Caki2 (cell line): ENCODE measurements around the gene NAXE. TPM values are rescaled to one million over a fixed set of nuclear protein-coding genes. Genes with fewer than 3 reads are reported as not detected.
"Not testable (repeated sequence)": the region's sequence is repeated elsewhere in the genome, so short reads cannot be mapped to it uniquely, and the experiment has no call there.

ENCODE experiments used
- DNase-seq: peaks from one replicate; pipeline ENCODE4 v3.0.0-alpha.2; 2015; ENCODE audit warnings: low read depth
- in situ Hi-C: cut with HindIII; loops from 2 replicates; pipeline ENCODE4 v1.10.0; 2016; ENCODE audit warnings: low sequenced_read_pairs, low pct_unique_long_range_greater_than_20kb, mixed read lengths
- total RNA-seq: library from RNA; depleted of rRNA; stranded (reverse); fragments of >200 nt; shearing (Covaris generic); gene quantifications from 2 replicates; pipeline ENCODE4 v1.2.3, GENCODE V29; 2014; ENCODE audit warnings: low replicate concordance

Gene NAXE
- total RNA-seq, 1 experiment from 2014 or later, result 150 TPM

DNA sequence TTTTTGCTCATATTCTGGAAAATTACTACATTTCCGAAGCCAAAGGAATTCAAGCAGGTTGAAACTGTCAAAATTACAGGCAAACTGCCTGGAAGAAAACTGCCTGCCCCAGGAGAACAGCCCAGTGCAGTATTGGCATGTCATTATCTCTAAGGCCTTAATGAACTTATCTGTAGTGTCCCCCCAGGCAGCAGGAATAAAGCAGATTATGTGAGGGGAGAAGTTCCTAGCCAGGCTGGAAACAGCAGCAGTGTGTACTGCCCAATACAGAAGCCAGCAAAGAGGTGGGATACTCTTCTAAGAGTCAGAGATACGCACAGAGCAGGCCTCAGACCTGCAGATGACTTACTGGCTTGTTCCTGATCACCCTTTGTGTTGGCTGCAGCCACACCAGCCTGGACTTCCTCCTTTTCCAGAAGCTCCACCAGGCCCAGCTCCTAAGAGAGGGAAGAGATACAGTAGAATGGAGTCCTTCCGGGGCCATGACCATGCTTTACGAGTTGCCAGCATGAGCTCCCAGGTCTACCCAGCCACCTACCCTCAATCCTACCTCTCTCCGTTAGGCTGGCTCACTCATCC, 30.9 kb upstream of the NAXE start:
- no peak for DNase-seq
- in situ Hi-C loops, result no loop called here

DNA sequence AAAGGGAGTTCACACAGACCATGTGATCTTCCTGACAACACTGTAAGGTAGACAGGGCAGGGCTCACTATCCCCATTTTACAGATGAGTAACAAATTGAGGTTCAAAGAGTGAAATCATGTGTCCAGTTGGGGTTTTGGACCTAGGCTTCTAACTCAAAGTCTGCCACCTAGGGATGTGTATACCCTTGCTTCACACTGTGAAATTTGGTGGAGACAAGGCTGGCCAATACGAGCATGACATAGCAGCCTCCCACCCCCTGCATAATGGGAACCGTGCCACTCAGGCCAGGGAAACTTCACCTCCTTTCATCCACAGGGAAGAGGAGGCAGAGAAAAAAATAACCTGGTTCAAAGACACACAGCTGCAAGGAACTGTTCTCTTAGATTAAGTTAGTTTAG, 26.1 kb upstream of the NAXE start:
- in situ Hi-C loops, result no loop called here

DNA sequence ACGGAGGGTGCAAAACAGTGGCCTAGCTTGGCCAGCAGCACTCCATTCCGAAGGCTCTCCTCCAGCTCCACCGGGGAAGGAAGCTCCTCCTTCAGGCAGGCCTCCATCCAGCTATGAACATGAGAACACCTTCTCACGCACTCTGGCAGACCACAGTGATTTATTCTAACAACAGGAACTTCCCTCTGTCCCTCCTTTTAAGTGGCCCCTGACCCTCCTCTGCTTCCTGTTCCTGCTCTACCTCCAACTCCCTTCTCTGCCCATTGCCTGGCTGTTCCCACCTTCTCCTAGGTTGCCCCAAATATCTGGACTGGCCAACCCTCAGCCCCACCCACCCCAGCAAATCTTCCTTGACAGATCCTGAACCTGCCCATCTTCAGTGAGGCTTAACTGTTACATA, 25.1 kb upstream of the NAXE start:
- no peak for DNase-seq
- in situ Hi-C loops, result no loop called here

More for the DNA sequence above, 26.1 kb upstream of the NAXE start:
- DNase-seq, result no peak

DNA sequence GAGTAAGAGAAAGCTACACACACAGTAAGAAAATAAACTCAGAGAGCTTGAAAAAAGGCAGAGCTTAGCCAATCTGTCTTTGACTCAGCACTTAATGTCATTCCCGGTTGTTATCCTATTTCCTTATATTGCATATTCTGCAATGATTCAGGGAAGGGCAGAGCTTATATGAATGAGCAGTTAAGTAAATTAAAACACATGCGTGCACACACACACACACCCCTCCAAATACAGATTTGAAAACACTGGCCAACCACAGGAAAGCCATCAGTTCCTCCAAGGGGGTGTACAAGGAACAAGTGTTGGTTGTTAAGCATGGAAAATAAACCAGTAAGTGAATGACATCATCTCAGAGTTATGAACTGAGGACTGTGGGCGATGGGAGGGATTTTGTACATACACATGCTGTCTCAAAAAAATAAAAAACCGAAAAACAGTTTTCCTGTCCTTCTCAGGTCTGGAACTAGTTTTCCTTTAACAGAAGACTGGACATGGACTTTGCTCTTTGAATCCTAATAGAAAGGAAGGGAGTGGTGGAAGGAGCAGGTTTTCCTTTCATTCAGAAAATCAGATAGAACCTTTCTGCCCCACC, 20.2 kb upstream of the NAXE start:
- peak; percentile 88 for DNase-seq
- in situ Hi-C loops, result no loop called here

DNA sequence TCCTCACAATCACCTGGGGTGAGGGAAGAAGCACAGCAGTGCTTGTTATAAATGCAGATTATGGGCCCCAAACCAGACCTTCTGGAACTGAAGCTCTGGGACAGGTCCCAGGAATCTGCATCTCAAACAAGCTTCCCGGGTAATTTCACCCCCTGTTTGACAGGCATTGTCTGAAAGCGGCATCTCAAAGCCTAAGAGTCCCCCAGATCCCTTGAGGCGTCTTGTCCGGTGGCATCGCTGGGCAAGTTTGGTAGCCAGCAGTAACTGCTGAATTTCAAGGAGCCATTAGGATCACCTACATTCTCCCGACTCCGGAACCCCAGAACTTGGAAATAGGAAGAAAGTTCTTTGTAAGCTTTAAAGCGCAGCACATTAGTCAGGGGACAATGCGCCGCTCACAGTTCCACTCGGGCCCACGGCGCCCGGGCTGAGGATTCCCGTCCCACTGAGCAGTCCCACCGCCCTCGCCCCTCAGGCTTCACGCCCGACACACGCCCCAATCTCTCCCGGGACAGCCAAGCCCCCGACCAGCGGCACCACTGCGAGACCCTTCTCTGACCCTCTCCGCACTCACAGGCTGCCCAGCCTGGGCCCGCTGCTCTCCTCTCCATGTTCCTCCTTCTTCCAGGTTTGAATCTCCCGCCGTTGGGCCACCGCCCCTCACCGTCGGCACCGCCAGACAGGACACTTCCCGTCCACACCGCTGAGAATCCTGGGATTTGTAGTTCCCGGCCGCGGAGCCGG, 19.5 kb upstream of the NAXE start, which contains the start of gene IQGAP3:
Gene IQGAP3 (minus strand): TSS at position 647 of the 744 bp plus-strand sequence. CDS start 36 bp downstream, at position 611.
- in situ Hi-C loops, result no loop called here
- DNase-seq, result peak; percentile 78

DNA sequence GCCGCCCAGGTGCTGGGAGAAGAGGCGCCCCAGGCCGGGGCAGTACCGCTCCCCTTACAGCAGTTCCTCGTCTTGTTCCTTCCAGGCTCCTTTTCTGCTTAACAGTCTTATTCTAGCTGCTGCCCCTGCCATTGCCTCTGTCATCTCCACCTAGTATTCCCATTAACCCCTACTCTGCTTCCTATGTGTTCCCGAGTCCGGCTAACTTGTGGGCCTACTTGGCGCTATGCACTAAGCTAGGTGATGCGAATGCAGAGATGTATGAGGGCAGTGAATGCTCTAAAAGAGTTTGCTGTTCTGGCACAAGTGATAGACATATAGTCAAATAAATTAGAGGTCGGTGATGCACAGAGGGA, 18.9 kb upstream of the NAXE start:
- no peak for DNase-seq
- in situ Hi-C loops, result no loop called here

DNA sequence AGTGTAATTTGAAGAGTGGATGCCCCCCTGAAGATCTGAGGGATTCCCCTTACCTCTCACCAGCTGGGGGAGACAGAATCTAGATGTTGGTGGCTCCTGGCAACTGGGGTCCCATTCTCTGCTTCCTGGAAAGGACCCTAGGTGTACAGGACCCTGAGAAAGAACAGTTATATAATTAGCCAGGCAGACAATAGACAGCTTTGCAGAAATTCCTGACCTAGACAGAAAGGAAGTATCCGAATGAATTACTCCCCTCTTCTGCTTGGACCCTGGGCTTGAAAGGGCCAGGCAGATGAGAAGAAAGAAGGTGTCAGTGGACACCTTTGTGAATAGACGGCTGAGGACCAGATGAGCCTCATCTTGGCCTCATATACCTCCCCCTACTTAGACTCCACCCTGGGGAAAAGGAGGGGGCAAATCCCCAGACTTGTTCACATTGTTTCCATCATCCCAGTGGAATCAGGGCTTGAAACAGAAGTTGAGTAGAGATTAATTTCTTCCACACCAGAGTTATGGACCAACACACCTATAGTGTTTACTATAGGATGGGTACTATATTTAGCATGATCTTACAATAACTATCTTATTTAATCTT, 17.4 kb upstream of the NAXE start:
- in situ Hi-C loops, result no loop called here
- no peak for DNase-seq

DNA sequence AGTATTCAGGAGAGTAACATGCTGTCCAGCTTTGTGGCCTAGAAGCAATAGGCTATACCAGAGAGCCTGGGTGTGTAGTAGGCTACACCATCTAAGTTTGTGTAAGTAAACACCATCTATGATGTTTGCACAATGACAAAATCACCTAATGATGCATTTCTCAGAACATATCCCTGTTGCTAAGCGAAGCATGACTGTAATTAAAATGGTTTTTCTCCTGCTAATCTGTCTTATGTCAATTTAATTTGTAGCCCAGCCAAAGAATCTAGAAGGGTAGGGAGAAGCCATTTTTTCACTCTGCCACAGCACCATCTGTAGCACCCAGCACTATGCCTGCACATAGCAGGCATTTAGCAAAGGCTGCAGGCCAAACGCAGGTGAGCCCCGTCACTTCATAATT, 14.0 kb upstream of the NAXE start:
- no peak for DNase-seq
- in situ Hi-C loops, result no loop called here

DNA sequence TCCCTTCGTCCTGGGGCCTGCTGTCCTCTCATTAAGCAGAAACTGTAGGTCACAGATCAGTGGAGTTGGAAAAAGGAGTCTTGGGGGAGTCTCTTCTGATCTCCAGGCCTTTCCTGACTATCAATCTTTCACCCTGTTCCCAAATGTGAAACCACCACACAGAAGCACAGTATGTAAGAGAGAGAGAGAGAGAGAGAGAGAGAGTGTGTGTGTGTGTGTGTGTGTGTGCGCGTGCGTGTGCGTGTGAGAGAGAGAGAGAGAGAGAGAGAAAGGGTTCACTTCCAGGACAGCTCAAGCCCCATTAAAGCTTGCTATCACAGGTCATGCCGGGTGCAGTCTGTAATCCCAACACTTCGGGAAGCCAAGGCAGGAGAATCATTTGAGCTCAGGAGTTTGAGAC, 13.5 kb upstream of the NAXE start:
- in situ Hi-C loops, result no loop called here
- peak; percentile 37 for DNase-seq

DNA sequence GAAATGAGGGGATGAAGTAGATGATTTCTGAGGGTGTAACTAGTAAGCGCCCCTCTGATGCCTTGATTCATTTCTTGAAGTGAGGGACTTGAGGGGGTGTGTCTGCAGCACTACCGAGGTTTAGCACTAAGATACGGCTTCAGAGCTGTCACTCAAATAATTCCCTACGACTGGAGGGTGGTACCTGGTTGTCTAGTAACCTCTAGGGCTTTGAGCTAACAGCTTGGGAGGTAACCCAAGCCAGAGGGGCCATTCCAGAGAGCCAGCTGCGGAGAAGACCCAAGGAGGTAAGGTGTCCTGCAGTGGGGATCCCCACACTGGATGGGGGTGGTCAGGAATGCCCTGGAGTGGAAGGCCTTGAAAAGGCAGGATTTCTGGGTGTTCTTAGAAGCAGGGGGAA, 12.1 kb upstream of the NAXE start, which contains the start of gene TTC24:
Gene TTC24 (plus strand): TSS at position 252 of the 400 bp plus-strand sequence. CDS start 1,642 bp downstream, outside the sequence.
- no peak for DNase-seq
- in situ Hi-C loops, result no loop called here

DNA sequence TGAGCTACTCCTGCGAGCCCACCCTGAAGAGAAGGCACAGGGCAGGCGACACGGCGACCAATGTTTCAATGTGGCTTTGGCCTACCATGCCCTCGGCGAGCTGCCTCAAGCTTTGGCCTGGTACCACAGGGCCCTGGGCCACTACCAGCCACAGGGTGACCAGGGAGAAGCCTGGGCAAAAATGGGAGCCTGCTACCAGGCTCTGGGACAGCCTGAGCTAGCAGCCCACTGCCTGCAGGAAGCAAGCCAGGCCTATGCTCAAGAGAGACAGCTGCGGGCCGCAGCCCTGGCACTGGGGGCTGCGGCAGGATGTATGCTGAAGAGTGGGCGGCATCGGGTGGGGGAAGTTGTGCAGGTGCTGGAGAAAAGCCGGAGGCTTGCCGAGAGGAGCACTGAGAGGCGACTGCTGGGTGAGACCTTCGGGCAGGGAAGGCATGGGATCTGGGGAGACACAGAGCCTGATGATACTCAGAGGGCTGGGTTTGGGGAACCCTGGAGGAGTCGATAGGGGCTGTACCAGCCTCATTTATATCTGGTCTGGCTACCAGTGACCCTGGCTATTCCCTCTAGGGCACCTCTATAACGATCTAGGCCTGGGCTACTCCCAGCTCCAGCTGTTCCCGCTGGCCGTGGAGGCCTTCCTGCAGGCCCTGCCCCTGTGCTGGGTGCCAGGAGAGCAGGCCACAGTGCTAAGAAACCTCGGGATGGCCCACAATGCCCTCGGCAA, 9.8 kb upstream of the NAXE start:
- in situ Hi-C loops, result no loop called here
- no peak for DNase-seq

DNA sequence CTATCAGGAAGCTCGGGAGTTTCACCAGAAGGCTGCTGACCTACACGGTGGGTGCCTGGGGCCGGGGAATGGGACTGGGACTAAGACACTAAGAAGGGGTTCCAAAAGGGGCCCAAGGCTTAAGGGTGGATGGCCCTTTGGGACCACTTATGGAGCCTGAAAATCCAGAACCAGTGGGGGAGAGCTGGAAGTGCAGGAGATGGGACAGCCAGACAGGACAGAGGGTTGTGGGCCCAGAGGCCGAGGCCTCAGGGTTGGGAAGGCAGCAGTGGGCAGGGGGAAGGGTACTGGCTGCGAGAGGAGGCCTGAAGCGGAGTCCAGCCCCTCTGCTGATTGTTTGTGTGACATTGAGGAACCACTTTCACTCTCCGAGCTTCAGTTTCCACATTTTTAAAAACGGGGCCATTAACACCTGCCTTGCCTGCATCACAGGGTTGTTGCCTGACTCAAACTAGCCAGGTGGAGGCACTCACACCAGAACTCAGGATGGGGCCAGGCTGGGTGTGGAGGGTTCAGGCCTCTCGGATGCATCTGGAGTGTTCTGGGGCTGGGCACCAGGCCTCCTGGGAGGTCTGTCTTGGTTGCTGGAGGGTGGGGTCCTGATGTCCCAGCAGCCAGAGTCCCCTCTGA, 9.1 kb upstream of the NAXE start:
- DNase-seq, result no peak
- in situ Hi-C loops, result no loop called here

DNA sequence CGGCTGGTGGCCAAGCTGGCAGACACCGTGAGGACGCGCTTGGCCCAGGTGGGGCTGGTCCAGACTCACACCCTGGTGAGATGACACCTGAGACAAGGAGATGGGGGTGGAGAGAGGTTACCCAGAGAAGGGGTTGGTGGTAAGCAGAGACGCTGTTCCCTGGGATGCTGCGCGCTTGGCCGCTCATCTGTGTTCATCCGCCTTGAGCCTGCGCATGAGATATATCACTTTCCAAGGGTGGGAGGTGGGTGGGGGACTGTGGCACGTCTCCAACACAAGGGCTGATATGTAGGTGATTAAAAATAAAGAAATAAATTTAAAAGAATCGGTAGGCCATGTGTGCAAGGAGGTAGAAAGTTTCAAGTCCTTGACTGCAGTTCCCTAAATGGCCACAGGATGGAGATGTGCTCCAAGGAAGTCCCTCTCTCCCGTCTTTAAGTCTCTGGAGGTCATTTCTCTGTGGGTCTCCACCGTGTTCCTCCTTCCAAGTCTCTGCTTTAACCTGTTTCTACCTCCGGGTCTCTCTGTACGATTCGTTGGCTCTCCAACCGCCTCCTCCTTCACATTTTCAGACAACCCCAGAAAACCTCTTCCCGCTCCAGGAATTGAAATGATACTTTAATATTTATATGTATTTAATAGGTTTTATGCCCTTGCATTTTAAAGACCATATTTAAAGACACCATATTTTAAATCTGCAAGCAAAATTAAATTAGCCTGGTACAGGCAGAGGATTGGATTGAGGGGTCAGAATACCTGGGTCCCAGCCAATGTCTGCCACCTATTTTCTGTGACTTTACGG, 7.6 kb upstream of the NAXE start:
- peak; percentile 87 for DNase-seq
- in situ Hi-C loops, result no loop called here

DNA sequence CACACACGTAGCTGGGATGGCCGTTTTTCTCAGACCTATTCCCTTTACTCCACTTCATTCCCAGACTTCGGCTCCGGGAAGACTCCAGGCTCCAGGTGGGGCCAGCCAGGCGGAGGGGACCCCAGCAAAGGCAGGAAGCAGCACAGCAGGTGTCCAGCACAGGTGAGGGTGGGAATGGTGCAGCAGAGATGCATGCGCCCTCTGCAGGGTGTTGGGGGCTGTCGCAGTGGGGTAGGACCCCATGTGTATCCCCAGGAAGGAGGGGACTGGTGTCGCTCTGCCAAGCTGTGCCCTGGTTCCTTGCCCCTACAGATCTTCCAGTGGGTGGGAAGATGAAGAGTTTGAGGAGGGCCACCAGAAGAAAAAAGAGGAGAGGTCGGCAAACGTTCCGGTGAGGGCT, 6.8 kb upstream of the NAXE start:
- in situ Hi-C loops, result no loop called here
- DNase-seq, result no peak

DNA sequence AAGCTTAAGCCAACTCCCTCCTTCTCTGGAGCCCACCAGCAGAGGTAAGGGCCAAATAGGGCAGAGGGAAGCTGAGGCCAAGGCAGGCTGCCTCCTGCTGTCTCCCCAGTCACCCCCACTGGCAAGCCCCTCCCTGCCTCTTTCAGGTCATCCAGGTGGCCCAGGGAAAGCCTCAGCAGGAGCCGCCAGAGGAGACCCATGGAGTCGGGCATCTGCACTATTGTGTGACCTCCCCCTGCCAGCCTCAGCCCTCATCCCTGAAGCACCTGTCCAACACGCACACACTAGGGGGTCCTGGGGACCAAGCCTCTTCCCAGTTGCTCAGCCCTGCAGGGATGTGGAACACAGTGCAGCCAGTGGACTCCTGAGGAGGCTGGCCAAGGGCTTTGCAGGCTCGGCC, 5.3 kb upstream of the NAXE start:
- no peak for DNase-seq
- in situ Hi-C loops, result no loop called here

DNA sequence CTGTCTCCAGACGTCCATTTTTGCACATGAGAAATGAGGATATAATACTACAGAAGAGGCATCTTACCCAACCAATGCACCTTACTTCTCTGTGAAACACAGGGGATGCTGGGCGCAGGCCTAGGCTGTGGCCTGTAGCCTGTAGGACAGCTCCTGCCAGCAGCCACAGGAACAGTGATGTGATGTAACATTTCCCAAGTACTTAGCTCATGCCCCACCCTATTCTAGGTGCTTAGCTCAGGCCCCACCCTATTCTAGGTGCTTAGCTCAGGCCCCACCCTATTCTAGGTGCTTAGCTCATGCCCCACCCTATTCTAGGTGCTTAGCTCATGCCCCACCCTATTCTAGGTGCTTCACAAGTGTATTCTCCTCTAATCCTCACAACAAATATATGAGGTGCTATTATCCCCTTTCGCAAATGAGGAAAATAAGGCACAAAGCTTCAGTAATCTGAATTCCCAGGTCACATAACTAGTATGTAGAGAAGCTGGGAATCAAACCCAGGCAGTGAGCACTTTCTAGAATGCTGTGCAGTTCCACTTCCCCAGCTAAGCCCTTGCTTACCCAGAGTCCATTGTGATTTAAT, 4.6 kb upstream of the NAXE start:
- in situ Hi-C loops, result no loop called here
- no peak for DNase-seq

DNA sequence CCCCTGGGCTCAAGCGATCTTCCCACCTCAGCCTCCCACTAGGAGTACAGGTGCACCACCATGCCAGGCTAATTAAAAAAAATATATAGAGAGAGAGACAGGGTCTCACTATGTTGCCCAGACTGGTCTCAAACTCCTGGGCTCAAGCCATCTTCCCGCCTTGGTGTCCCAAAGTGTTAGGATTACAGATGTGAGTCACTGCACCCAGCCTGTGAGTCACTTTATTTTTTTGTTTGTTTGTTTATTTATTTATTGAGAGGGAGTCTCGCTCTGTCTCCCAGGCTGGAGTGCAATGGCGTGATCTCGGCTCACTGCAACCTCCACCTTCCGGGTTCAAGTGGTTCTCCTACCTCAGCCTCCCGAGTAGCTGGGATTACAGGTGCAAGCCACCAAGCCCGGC, 3.6 kb upstream of the NAXE start:
- DNase-seq, in situ Hi-C loops: not testable (repeated sequence)
